Breast epithelium (tissue), 4 donors: Measurements from ENCODE around the gene CDKN3. TPM values are rescaled to one million over a fixed set of nuclear protein-coding genes. Genes with fewer than 3 reads are reported as not detected.

Source experiments
- DNase-seq, 2 donors: peaks; one replicate each; pipeline ENCODE4 v3.0.0-alpha.2; 2019; ENCODE audit warnings: low spot score in 2 of 2
- H3K27ac ChIP-seq, 2 donors: fragments of 200-600 bp; sonication (generic) in 1 of 2; one replicate each; pipeline ENCODE4 v1.5.1; 2016 to 2019; ENCODE audit warnings: mild to moderate bottlenecking in 1 of 2
- H3K27me3 ChIP-seq, 2 donors: fragments of 200-600 bp; sonication (generic) in 1 of 2; one replicate each; pipeline versions ENCODE4 v1.5.1 to v1.6.0; 2017 to 2019; ENCODE audit warnings: control low read depth in 1 of 2, mild to moderate bottlenecking in 1 of 2
- H3K36me3 ChIP-seq: fragments of 200-600 bp; one replicate; pipeline ENCODE4 v1.5.1; 2019
- H3K4me1 ChIP-seq, 2 donors: fragments of 200-600 bp; sonication (generic); one replicate each; pipeline ENCODE4 v1.5.1; 2016 to 2019; ENCODE audit warnings: control low read depth in 1 of 2
- H3K4me3 ChIP-seq, 3 donors: fragments of 200-600 bp; sonication (generic); 1 replicate in 2 of 3; 2 replicates in 1 of 3; pipeline ENCODE4 v1.5.1; 2016 to 2019; ENCODE audit warnings: mild to moderate bottlenecking in 3 of 3, moderate library complexity in 2 of 3
- H3K9me3 ChIP-seq, 2 donors: fragments of 200-600 bp; sonication (generic) in 1 of 2; one replicate each; pipeline ENCODE4 v1.5.1; 2016 to 2019; ENCODE audit warnings: control low read depth in 1 of 2
- POLR2A ChIP-seq: fragments of 450-650 bp; IDR thresholded peaks from one replicate; pipeline ENCODE4 v1.6.1; 2016; ENCODE audit warnings: antibody characterized with exemption, mild to moderate bottlenecking, moderate library complexity
- POLR2AphosphoS5 ChIP-seq, 3 donors: sonication (generic); formaldehyde crosslinking; IDR thresholded peaks; one replicate each; pipeline ENCODE4 v1.6.1; 2017; ENCODE audit warnings: antibody characterized with exemption in 3 of 3
- intact Hi-C: fragments of 100-400 bp; cut with DNase I; formaldehyde crosslinking; loops from one replicate; pipeline ENCODE4 v1.15.1; 2023; ENCODE audit warnings: low total_unique reads
- total RNA-seq, 3 donors: library from RNA; depleted of rRNA; stranded (reverse); fragments of >200 nt; gene quantifications; one replicate each; pipeline ENCODE4 v1.1.0, GENCODE V29; 2016
- TF ChIP-seq, protein P1 (sequence below), 3 donors: fragments of 450-650 bp; IDR thresholded peaks; one replicate each; pipeline ENCODE4 v1.5.1; 2016 to 2017; ENCODE audit warnings: antibody characterized with exemption in 3 of 3, mild to moderate bottlenecking in 3 of 3, moderate library complexity in 3 of 3

Gene CDKN3
- total RNA-seq, 3 donors from 2014 or later = 2.0 to 4.3 (median 2.9) TPM

DNA sequence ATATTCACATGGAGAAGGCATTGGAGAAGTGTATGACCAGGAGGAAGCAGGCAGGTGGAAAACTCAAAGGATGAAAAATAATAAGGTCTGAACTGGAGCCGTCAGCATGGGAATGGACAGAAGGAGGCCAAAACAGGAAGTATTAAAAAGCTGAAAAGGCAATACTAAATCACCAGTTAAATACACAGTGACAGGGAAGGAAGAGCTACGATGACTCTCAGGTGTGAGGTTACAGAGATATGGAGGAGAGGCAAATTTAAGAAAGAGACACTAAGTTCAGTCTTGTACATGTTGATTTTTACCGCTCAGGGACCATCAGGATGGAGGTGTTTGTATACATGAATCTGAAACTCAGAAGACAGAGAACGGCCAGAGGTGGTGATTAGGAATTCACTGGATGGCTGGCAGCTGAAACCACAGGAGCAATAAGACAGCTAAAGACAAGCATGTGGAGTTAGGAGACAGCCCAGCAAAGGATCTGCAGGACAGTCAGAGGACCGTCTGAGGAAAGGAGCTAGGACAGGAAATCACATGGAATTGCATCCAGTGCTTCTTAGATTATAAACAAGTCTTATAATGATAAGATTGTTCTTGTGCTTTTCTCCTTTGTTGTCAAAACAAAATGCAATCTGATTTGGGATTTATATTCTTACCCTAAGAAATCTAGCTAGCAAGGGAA lies 33.9 kb upstream of the CDKN3 start:
- DNase-seq = no peak
- intact Hi-C loops = loop anchor here (10.0 kb wide), 1 partner anchor 198 kb away; no protein-coding TSS in a partner anchor
- no peaks in the 10 kb centered on the region for H3K4me1 ChIP-seq

DNA sequence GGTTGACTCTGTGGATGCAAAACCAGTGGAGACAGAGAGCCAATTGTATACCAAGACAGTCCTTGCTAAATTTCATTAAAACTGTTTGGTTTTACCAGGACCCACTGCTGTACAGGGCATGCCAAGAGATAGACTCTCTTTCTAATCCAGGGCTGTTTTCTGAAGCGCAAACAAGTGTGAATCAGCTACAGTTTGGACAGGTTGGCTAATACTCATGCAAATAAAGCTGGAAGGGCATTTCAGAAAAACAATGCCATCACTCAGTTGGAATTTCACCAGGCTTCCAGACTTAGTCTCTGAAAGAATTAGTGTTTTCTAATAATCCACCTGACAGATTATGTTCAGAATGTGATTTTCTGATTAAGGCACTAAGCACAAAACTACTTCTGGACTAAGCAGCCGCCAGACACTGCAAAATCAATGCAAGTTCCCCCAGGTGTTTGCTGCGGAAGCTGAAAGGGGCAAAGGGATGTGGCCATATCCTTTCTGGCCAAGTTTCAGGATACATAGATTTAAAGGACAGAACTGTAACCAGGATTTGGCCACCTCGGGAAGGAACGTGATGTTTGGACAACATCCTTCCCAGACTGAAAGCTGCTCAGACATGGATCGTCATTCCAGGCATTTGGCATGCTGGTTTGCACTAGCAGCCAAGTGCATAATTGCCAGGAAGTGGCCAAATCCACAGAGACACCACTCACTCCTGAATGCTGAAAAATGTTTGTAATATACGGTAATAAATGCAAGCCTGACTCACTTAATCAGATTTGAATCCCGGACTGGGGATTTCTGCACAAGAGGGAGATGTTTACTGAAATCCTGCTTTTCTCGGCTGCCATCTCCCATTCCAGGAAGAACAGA lies 32.0 kb upstream of the CDKN3 start:
- H3K27ac ChIP-seq = peak overlapping the region; percentile 65 to 86
- no peaks in the 10 kb centered on the region for H3K36me3 ChIP-seq
- TF ChIP-seq POLR2AphosphoS5 (IDR thresholded peaks at IDR 0.05) = peak; percentile 51 to 93 (median 65)
- TF ChIP-seq POLR2A = no peak
- H3K4me3 ChIP-seq = peak overlapping the region in 1 of 3 donors; percentile 36
- H3K27me3 ChIP-seq = no peaks in the 10 kb centered on the region
- no peaks in the 10 kb centered on the region for H3K9me3 ChIP-seq
- H3K4me1 ChIP-seq = no peaks in the 10 kb centered on the region
- intact Hi-C loops = loop anchor here (10.0 kb wide), 1 partner anchor 200 kb away; no protein-coding TSS in a partner anchor
- DNase-seq = peak in 1 of 2 donors; percentile 48

More for the DNA sequence above, 33.9 kb upstream of the CDKN3 start:
- H3K27me3 ChIP-seq = no peaks in the 10 kb centered on the region
- H3K9me3 ChIP-seq = no peaks in the 10 kb centered on the region
- H3K27ac ChIP-seq = no peak overlapping the region
- no peaks in the 10 kb centered on the region for H3K36me3 ChIP-seq
- TF ChIP-seq POLR2A = no peak
- TF ChIP-seq, protein P1, sequence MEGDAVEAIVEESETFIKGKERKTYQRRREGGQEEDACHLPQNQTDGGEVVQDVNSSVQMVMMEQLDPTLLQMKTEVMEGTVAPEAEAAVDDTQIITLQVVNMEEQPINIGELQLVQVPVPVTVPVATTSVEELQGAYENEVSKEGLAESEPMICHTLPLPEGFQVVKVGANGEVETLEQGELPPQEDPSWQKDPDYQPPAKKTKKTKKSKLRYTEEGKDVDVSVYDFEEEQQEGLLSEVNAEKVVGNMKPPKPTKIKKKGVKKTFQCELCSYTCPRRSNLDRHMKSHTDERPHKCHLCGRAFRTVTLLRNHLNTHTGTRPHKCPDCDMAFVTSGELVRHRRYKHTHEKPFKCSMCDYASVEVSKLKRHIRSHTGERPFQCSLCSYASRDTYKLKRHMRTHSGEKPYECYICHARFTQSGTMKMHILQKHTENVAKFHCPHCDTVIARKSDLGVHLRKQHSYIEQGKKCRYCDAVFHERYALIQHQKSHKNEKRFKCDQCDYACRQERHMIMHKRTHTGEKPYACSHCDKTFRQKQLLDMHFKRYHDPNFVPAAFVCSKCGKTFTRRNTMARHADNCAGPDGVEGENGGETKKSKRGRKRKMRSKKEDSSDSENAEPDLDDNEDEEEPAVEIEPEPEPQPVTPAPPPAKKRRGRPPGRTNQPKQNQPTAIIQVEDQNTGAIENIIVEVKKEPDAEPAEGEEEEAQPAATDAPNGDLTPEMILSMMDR (IDR thresholded peaks at IDR 0.05) = no peak
- TF ChIP-seq POLR2AphosphoS5 (IDR thresholded peaks at IDR 0.05) = no peak
- no peak overlapping the region for H3K4me3 ChIP-seq

DNA sequence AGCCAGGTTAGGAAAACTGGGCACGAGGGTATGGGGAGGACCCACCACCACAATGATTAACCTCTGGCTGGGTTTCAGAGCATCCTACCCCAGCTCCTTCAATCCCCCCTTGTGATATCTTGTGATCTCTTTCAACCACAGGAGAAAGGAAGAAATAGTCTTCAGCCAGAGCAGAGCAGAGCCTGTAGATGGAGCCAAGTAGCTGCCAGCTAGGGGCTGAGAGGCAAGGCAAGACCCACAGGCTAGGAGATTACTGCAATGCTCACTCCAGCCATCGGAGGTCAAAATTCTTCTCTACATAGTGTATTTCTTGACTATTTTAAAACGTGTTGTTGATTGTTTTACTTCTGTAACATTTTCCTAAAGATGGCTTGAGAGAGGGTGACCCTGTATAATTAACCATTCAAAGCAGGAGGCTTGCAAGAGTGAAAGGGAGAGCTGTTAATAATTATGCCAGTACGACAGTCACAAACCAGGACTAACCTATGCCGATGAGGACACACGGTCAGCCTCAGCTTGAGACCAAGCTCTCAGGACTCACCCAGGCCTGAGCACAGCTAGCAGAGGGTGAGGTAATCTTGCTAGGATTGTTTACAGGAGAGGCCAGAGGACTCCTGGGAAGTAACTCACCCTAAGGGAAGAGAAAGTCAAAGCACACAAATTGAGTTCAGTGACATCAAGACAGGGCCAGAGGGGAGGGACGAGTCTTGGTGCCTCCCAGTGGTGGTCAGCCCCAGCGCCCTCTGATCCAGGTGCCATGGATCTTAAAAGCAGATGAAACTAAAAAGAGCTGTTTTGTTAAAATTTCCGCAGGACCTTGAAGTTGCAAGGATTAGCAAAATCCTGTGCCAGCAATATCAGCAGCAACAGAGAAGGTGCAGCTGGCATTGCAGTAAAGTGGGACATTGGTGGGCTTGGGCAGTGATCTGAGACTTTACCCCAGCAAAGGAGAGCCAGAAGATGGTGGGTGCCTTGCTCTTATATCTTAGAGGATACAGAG lies 29.8 kb upstream of the CDKN3 start:
- DNase-seq = peak in 1 of 2 donors; percentile 17
- TF ChIP-seq POLR2A = no peak
- TF ChIP-seq POLR2AphosphoS5 (IDR thresholded peaks at IDR 0.05) = peak in 1 of 3 donors; percentile 12
- TF ChIP-seq, protein P1 (IDR thresholded peaks at IDR 0.05) = peak in 2 of 3 donors; percentile 22 to 28
- Histone ChIP-seq H3K4me1 (no peaks in the 10 kb centered on the region), H3K9me3 (no peaks in the 10 kb centered on the region), H3K4me3 (no peak overlapping the region), H3K27me3 (no peaks in the 10 kb centered on the region), H3K36me3 (no peaks in the 10 kb centered on the region), H3K27ac (peak overlapping the region; percentile 19 to 64)
- intact Hi-C loops = loop anchor here (10.0 kb wide), 1 partner anchor 202 kb away; no protein-coding TSS in a partner anchor

DNA sequence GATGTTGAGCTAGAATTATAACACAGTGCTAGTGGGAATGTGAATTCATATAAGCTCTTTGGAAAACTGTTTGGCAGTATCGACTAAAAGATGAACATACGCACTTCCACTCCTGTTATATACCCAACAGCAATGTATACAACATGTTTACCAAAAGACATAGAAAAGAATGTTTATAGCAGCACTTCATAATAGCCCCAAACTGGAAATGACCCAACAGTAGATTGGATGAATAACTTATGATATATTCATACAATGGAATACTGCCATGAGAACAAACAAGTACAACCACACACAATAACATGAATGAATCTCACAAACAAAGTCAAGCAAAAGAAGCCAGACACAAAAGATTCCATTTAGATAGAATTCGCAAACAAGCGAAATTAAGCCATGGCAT lies 28.5 kb upstream of the CDKN3 start:
- Histone ChIP-seq H3K4me1 (no peaks in the 10 kb centered on the region), H3K9me3 (no peaks in the 10 kb centered on the region), H3K36me3 (no peaks in the 10 kb centered on the region), H3K27me3 (no peaks in the 10 kb centered on the region), H3K27ac (no peak overlapping the region), H3K4me3 (no peak overlapping the region)
- DNase-seq = no peak
- intact Hi-C loops = loop anchor here (10.0 kb wide), 1 partner anchor 203 kb away; no protein-coding TSS in a partner anchor
- TF ChIP-seq, protein P1 (IDR thresholded peaks at IDR 0.05) = no peak
- TF ChIP-seq POLR2A (no peak), POLR2AphosphoS5 (IDR thresholded peaks at IDR 0.05) (no peak)

DNA sequence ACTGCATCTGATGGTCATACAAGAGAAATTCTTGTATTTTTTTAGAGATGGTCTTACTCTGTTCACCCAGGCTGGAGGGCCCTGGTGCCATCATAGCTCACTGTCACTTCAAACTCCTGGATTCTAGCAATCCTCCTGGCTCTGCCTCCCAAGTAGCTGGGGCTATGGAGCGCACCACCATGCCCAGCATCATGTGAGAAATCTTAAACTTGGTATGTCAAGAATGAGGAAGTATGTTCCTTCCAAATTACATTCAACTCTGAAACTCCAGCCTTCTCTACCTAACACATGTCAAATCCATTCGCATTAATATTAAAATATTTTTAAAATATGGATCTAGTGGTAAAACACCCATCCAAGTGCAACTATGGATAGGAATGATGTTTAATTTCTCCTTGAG lies 27.5 kb upstream of the CDKN3 start:
- Histone ChIP-seq H3K9me3 (no peaks in the 10 kb centered on the region), H3K27ac (no peak overlapping the region), H3K27me3 (no peaks in the 10 kb centered on the region), H3K36me3 (no peaks in the 10 kb centered on the region), H3K4me1 (no peaks in the 10 kb centered on the region), H3K4me3 (no peak overlapping the region)
- TF ChIP-seq, protein P1 (IDR thresholded peaks at IDR 0.05) = no peak
- no peak for TF ChIP-seq POLR2A
- TF ChIP-seq POLR2AphosphoS5 (IDR thresholded peaks at IDR 0.05) = no peak
- intact Hi-C loops = loop anchor here (10.0 kb wide), 1 partner anchor 205 kb away; no protein-coding TSS in a partner anchor
- no peak for DNase-seq
